B cell (primary cell): ENCODE data around the gene RARRES2. TPM values are rescaled to one million over a fixed set of nuclear protein-coding genes. Genes with fewer than 3 reads are reported as not detected.
A peak's percentile ranks its signal among the peaks of the same experiment; 100 is the strongest.

Source experiments
- ATAC-seq: fragments of 200-7000 bp; cut with Tn5 transposase; one replicate; pipeline ENCODE4 v1.10.0; 2021; ENCODE audit warnings: low read depth, mild to moderate bottlenecking, moderate number of reproducible peaks, moderate library complexity
- CTCF ChIA-PET: fragments of 350-600 bp; sonication (Branson Sonifier 250); formaldehyde crosslinking; loops from one replicate; lab custom pipeline; 2021; ENCODE audit warnings: antibody characterized with exemption, inconsistent platforms; lab: Charles Lee
- POLR2A ChIA-PET: fragments of 350-600 bp; sonication (Branson Sonifier 250); formaldehyde crosslinking; loops from one replicate; lab custom pipeline; 2021; ENCODE audit warnings: antibody characterized with exemption; lab: Charles Lee
- DNase-seq: peaks from one replicate; pipeline ENCODE4 v3.0.0; 2013
- H2AFZ ChIP-seq: 2 replicates; pipeline ENCODE4 v1.6.1; 2012; ENCODE audit warnings: mild to moderate bottlenecking, low read depth, low read length; ENCODE audit not compliant: insufficient read depth, poor library complexity, severe bottlenecking
- H3K27ac ChIP-seq, 2 donors: 1 replicate in 1 of 2; 2 replicates in 1 of 2; pipeline ENCODE4 v1.5.1; 2012 to 2013; ENCODE audit warnings: low read length in 2 of 2, mild to moderate bottlenecking in 2 of 2, moderate library complexity in 1 of 2
- H3K27me3 ChIP-seq, 4 experiments: fragments of 200-600 bp in 1 of 4; sonication (generic) in 1 of 4; replicated peaks in 1 of 4; 1 replicate in 2 of 4; 2 replicates in 2 of 4; pipeline versions ENCODE4 v1.6.1 to v1.7.0; 2013 to 2016; ENCODE audit warnings: low read length in 3 of 4, mild to moderate bottlenecking in 2 of 4, mixed read lengths in 1 of 4, moderate library complexity in 1 of 4; ENCODE audit not compliant: insufficient read depth in 4 of 4, control insufficient read depth in 3 of 4; ENCODE audit errors: control extremely low read depth in 1 of 4
- H3K36me3 ChIP-seq, 2 experiments: replicated peaks in 1 of 2; 1 replicate in 1 of 2; 2 replicates in 1 of 2; pipeline versions ENCODE4 v1.6.1 to v1.7.1; 2013; ENCODE audit warnings: low read length in 1 of 2; ENCODE audit not compliant: insufficient read depth in 2 of 2, control insufficient read depth in 1 of 2; ENCODE audit errors: control extremely low read depth in 1 of 2, extremely low read depth in 1 of 2
- H3K4me1 ChIP-seq, 2 donors: fragments of 200-600 bp in 1 of 2; sonication (generic) in 1 of 2; 1 replicate in 1 of 2; 2 replicates in 1 of 2; pipeline versions ENCODE4 v1.5.1 to v1.6.1; 2013 to 2017; ENCODE audit warnings: low read length in 2 of 2; ENCODE audit not compliant: control insufficient read depth in 2 of 2, insufficient read depth in 2 of 2
- H3K4me2 ChIP-seq: replicated peaks from 2 replicates; pipeline ENCODE3; 2012; ENCODE audit warnings: mild to moderate bottlenecking, low read depth, low read length; ENCODE audit not compliant: poor library complexity, severe bottlenecking
- H3K4me3 ChIP-seq, 5 experiments: fragments of 200-600 bp in 1 of 5; sonication (generic) in 1 of 5; 1 replicate in 3 of 5; 2 replicates in 2 of 5; pipeline versions ENCODE4 v1.5.1 to v1.7.0; 2011 to 2016; ENCODE audit warnings: low read length in 4 of 5, mild to moderate bottlenecking in 4 of 5, low read depth in 2 of 5, control low read depth in 1 of 5, moderate library complexity in 1 of 5; ENCODE audit not compliant: insufficient read depth in 1 of 5; ENCODE audit errors: control extremely low read depth in 1 of 5, extremely low read depth in 1 of 5
- H3K79me2 ChIP-seq: fragments of 200-600 bp; sonication (generic); one replicate; pipeline ENCODE4 v1.6.0; 2016; ENCODE audit warnings: low read length; ENCODE audit not compliant: control insufficient read depth, insufficient read depth
- H3K9ac ChIP-seq: fragments of 200-600 bp; sonication (generic); 2 replicates; pipeline ENCODE4 v1.6.1; 2017; ENCODE audit warnings: mild to moderate bottlenecking, low read length, moderate library complexity
- H3K9me3 ChIP-seq, 3 donors: one replicate each; pipeline versions ENCODE4 v1.6.1 to v1.7.1; 2013; ENCODE audit warnings: low read length in 2 of 3; ENCODE audit not compliant: control insufficient read depth in 2 of 3, insufficient read depth in 1 of 3; ENCODE audit errors: control extremely low read depth in 1 of 3
- H4K20me1 ChIP-seq: 2 replicates; pipeline ENCODE4 v1.6.0; 2012; ENCODE audit warnings: mild to moderate bottlenecking, low read length; ENCODE audit not compliant: insufficient read depth, control insufficient read depth, poor library complexity, severe bottlenecking
- H3K27ac Mint-ChIP-seq: one replicate; pipeline ENCODE4 v1.8.0; 2021; ENCODE audit warnings: mixed read lengths
- H3K27me3 Mint-ChIP-seq: one replicate; pipeline ENCODE4 v1.8.0; 2021; ENCODE audit warnings: mixed read lengths
- H3K4me1 Mint-ChIP-seq: one replicate; pipeline ENCODE4 v1.8.0; 2021; ENCODE audit warnings: mixed read lengths
- H3K4me3 Mint-ChIP-seq: one replicate; pipeline ENCODE4 v1.8.0; 2021; ENCODE audit warnings: mixed read lengths
- H3K9me3 Mint-ChIP-seq: one replicate; pipeline ENCODE4 v1.8.0; 2022; ENCODE audit warnings: mixed read lengths; ENCODE audit not compliant: insufficient read depth
- CTCF ChIP-seq: fragments of 200-600 bp; IDR thresholded peaks from one replicate; pipeline ENCODE4 v1.8.0; 2022; ENCODE audit warnings: antibody characterized with exemption, mild to moderate bottlenecking
- EZH2 ChIP-seq: IDR thresholded peaks from 2 replicates; pipeline ENCODE4 v1.6.1; 2012; ENCODE audit warnings: borderline replicate concordance, low read depth, mild to moderate bottlenecking, moderate library complexity, low read length; ENCODE audit not compliant: insufficient read depth, poor library complexity, severe bottlenecking
- WGBS: methylation state at CpG from one replicate; pipeline ENCODE4 v1.1.5; 2013; ENCODE audit warnings: missing lambda C conversion rate; ENCODE audit not compliant: insufficient coverage; 5-methylcytosine and 5-hydroxymethylcytosine counted together
- intact Hi-C: fragments of 100-400 bp; cut with micrococcal nuclease; formaldehyde crosslinking; loops from one replicate; pipeline ENCODE4 v1.10.0; 2022
- polyA plus RNA-seq: library from polyadenylated mRNA; depleted of rRNA; stranded (reverse); fragments of >200 nt; gene quantifications from 2 replicates; pipeline ENCODE4 v1.2.3, GENCODE V29; 2012
- total RNA-seq, 2 donors: library from RNA; stranded (reverse); fragments of 120-200 nt in 1 of 2; gene quantifications; 1 replicate in 1 of 2; 2 replicates in 1 of 2; pipeline versions ENCODE4 v1.2.3 to v1.2.4, GENCODE V29; 2013 to 2022

The RARRES2 gene
- total and polyA plus RNA-seq, 2 donors (not counting 1 experiment from before 2014, with no cell fraction given), result not detected

- TF ChIP-seq CTCF (no peak), EZH2 (no peak)
- Histone ChIP-seq H3K36me3 (no peaks in the 10 kb centered on the region), H3K9me3 (peaks cover 0 to 11% (median 8%) of the 10 kb centered on the region in 3 donors), H3K27ac (no peak overlapping the region), H3K4me1 (peaks cover 12 to 15% of the 10 kb centered on the region in 2 donors), H3K27me3 (peaks cover 0 to 28% (median 10%) of the 10 kb centered on the region in 4 experiments), H3K9ac (no peak overlapping the region), H3K4me3 (no peak overlapping the region), H3K4me2 (no peak overlapping the region), H3K79me2 (no peaks in the 10 kb centered on the region), H2AFZ (no peak overlapping the region), H4K20me1 (no peaks in the 10 kb centered on the region)
- whole genome bisulfite sequencing, result 92% methylated on average over 1 of the region's 2 CpGs
- CTCF ChIA-PET, result no interaction called here
- H3K4me1 Mint-ChIP-seq, result peaks cover 20% of the 10 kb centered on the region
- peaks cover 4% of the 10 kb centered on the region for H3K9me3 Mint-ChIP-seq
- intact Hi-C loops, result no loop called here
- H3K27me3 Mint-ChIP-seq, result peaks cover 44% of the 10 kb centered on the region
- POLR2A ChIA-PET, result no interaction called here
- ATAC-seq (no peak), DNase-seq (no peak)
- no peak overlapping the region for H3K4me3 Mint-ChIP-seq
- H3K27ac Mint-ChIP-seq, result no peak overlapping the region
Measured at GRCh38 chr7:150343225-150343624, 1.8 kb upstream of the RARRES2 start.

- no peak for DNase-seq
- H3K36me3 ChIP-seq, result no peaks in the 10 kb centered on the region
- H3K27me3 ChIP-seq, result peaks cover 0 to 28% (median 10%) of the 10 kb centered on the region in 4 experiments
- H2AFZ ChIP-seq, result no peak overlapping the region
- H3K4me2 ChIP-seq, result no peak overlapping the region
- ATAC-seq, result no peak
- no peaks in the 10 kb centered on the region for H4K20me1 ChIP-seq
- ChIA-PET POLR2A (no interaction called here), CTCF (no interaction called here)
- peaks cover 4% of the 10 kb centered on the region for H3K9me3 Mint-ChIP-seq
- H3K9ac ChIP-seq, result no peak overlapping the region
- peaks cover 0 to 8% (median 7%) of the 10 kb centered on the region in 3 donors for H3K9me3 ChIP-seq
- H3K27ac Mint-ChIP-seq, result no peak overlapping the region
- peak overlapping the region; percentile 49 for H3K4me3 Mint-ChIP-seq
- H3K4me1 ChIP-seq, result peaks cover 12 to 15% of the 10 kb centered on the region in 2 donors
- TF ChIP-seq EZH2 (no peak), CTCF (no peak)
- WGBS, result 98% methylated on average over 9 of the region's 9 CpGs
- no peak overlapping the region for H3K27ac ChIP-seq
- intact Hi-C loops, result no loop called here
- H3K79me2 ChIP-seq, result no peaks in the 10 kb centered on the region
- H3K4me3 ChIP-seq, result no peak overlapping the region
- H3K27me3 Mint-ChIP-seq, result peaks cover 44% of the 10 kb centered on the region
- peaks cover 20% of the 10 kb centered on the region for H3K4me1 Mint-ChIP-seq
Measured at GRCh38 chr7:150342121-150342408, 636 bp upstream of the RARRES2 start.
